ENCODE data around the gene INPP4A.

INPP4A gene

GRCh38 chr2:98623657-98624056, 179.0 kb downstream of the INPP4A start:
- no peaks in the 10 kb centered on the region for H3K36me3 ChIP-seq (replicated peaks)
- in situ Hi-C loops (cut with HindIII; ENCODE audit: low pct_ligation_motif_present, low sequenced_read_pairs): no loop called here
- H3K27ac ChIP-seq: no peak overlapping the region
- no peak for TF ChIP-seq CTCF (IDR thresholded peaks at IDR 0.05; ENCODE audit: low read depth, low read length, missing control alignments)
- no peak overlapping the region for H3K4me3 ChIP-seq (ENCODE audit: low read depth, low read length)
- DNase-seq: no peak
- H3K27me3 ChIP-seq (replicated peaks): no peaks in the 10 kb centered on the region

DNA sequence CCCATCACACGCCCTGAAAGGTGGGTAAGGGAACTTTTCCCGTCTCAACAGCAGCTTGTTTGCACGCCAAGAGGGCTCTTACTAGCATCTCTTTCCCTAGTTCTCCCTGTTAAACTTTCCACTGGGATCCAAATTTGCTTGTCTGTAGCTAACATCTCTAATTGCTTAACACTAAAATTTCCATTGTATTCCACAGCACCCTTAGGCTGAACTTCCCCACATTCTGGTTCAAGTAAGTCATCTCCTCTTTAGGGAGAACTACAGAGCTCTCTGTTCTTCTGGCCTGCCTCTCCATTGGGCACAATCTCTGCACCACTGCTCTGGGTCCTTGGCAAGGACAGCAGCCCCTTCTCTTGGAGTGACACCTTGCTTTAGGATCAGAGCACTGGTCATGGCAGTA, 187.7 kb downstream of the INPP4A start:
- Histone ChIP-seq H3K27me3 (replicated peaks) (no peaks in the 10 kb centered on the region), H3K36me3 (replicated peaks) (no peaks in the 10 kb centered on the region), H3K4me3 (ENCODE audit: low read depth, low read length) (no peak overlapping the region), H3K27ac (no peak overlapping the region)
- no peak for DNase-seq
- TF ChIP-seq CTCF (IDR thresholded peaks at IDR 0.05; ENCODE audit: low read depth, low read length, missing control alignments): no peak
- in situ Hi-C loops (cut with HindIII; ENCODE audit: low pct_ligation_motif_present, low sequenced_read_pairs): no loop called here

DNA sequence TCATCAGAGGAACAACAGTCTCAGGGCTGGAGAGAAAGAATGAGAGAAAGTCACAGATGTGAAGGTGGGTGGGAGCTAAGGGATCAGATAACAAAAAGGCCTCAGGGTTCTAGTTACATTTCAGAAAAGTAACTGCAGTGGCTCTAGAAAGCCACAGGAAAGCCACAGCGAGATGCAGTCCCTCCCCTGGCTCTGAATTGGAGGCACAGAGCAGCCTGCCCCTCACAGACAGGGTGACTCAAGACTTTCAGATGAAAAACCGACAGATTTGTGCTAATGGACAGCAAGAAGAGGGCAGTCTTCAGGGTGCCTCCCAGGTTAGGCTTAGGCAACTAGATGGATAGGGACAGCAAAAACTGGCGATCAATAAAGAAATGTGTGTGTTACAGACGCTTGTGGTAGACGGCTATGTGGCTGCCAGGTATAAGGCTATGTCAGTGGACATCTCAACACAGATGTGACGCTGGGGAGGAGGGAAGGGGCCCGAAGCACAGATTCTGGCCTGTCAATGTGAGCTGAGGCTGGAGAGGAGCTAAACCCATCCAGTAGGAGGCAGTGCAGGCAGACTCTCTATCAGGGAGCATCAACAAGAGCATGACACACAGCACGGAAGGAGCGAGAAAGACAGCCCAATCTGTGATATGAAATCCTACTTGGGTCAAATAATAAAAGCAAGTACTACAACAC, 189.9 kb downstream of the INPP4A start:
- Histone ChIP-seq H3K4me3 (ENCODE audit: low read depth, low read length) (no peak overlapping the region), H3K27ac (no peak overlapping the region), H3K27me3 (replicated peaks) (no peaks in the 10 kb centered on the region), H3K36me3 (replicated peaks) (no peaks in the 10 kb centered on the region)
- TF ChIP-seq CTCF (IDR thresholded peaks at IDR 0.05; ENCODE audit: low read depth, low read length, missing control alignments): peak; percentile 60
- in situ Hi-C loops (cut with HindIII; ENCODE audit: low pct_ligation_motif_present, low sequenced_read_pairs): no loop called here
- DNase-seq: peak; percentile 2

DNA sequence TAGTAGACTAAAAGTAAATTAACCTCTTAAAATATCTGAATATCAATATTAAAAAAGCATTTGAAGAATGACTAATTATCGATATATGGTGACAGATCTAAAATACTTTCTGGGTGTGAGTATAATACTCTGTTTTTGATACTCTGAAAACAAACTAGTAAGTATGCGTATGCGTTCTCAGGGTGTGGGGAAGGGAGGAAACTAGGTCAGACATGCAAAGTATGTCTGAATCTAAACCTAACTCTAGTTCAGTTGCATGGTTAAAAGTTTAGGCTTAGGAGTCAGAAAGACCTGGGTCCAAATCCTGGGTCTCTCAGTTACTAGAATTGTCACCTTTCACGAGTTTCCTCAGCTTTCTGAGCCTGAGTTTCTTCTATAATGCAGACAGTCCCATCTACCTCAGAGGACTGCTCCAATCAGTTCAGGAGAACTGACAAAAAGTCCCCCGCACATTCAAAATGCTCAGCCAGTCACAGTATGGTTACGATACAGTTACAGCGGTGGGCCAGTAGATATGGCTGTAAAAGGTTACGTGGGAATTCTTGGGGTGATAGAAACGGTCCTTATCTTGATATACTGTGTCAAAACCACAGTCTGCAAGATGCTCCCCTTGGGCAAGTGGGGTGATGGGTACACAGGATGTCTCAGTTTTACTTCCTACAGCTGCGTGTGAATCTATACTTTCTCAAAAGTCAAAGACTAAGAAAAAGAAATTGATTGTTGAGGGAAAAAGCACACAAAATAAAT, 192.9 kb downstream of the INPP4A start:
- H3K27me3 ChIP-seq (replicated peaks): no peaks in the 10 kb centered on the region
- no peak overlapping the region for H3K27ac ChIP-seq
- H3K4me3 ChIP-seq (ENCODE audit: low read depth, low read length): no peak overlapping the region
- TF ChIP-seq CTCF (IDR thresholded peaks at IDR 0.05; ENCODE audit: low read depth, low read length, missing control alignments): no peak
- DNase-seq: no peak
- in situ Hi-C loops (cut with HindIII; ENCODE audit: low pct_ligation_motif_present, low sequenced_read_pairs): no loop called here
- no peaks in the 10 kb centered on the region for H3K36me3 ChIP-seq (replicated peaks)

DNA sequence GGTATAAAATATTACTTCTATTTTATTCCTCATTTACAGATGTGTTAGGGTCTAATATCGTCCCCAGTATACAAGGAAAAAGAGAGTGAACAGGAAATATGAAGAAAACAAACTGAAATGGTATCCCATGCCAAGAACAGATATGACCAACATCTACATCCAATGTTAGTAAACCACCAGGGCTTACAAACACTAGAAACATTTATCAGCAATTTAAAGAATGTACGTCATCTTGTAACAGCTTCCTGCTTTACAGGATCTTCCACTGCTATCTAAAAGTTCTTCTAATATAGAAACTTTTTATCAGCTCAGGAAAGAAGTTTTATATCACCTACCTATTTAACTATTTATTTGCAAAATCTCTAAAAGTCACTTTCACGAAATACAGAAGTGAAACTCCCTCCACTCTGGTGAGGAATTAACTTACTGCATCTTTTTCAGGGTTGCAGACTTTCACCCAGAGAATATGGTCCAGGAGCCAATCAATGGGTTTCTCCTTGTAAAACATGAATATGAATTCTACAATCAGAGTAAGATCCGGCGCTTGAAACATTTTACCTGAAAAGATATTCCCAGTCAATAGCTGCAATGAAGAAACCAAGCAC, 198.9 kb downstream of the INPP4A start:
- in situ Hi-C loops (cut with HindIII; ENCODE audit: low pct_ligation_motif_present, low sequenced_read_pairs): no loop called here
- no peaks in the 10 kb centered on the region for H3K27me3 ChIP-seq (replicated peaks)

More for the DNA sequence above, 198.9 kb downstream of the INPP4A start:
- no peak for DNase-seq
- Histone ChIP-seq H3K27ac (no peak overlapping the region), H3K36me3 (replicated peaks) (no peaks in the 10 kb centered on the region), H3K4me3 (ENCODE audit: low read depth, low read length) (no peak overlapping the region)
- no peak for TF ChIP-seq CTCF (IDR thresholded peaks at IDR 0.05; ENCODE audit: low read depth, low read length, missing control alignments)
